HG02852 (cell line): Measurements from ENCODE around the gene ZNF385C.

Experiments used
- ATAC-seq: cut with Tn5 transposase; IDR thresholded peaks from one replicate; pipeline ENCODE4 v1.9.1; 2021; ENCODE audit warnings: mild to moderate bottlenecking, moderate library complexity; ENCODE audit not compliant: unreplicated experiment

The ZNF385C gene

DNA sequence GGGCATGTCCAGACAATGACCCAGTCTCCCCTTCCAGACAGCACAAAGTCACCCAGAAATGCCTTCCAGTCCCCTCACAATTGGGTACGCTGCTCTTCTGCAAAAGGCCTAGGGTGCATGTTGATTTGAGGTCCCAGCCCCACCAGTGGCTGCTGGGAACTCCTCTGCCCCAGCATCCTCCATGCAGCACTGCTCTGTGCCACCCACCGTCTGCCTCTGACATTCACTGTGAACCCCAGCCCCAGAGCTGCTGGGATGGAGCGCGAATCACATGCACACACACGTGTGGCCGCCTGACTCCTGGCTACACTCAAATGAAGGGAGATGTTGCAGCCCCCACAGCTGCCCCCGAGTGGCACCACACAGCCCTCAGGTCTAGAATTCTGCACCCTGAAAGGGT lies 46.6 kb downstream of the ZNF385C start:
- ATAC-seq = no peak

GRCh38 chr17:42051013-42051400 lies 47.3 kb downstream of the ZNF385C start:
- ATAC-seq = no peak

- ATAC-seq = no peak
Measured at GRCh38 chr17:42050393-42051012, 47.8 kb downstream of the ZNF385C start, which contains the start of gene C17orf113. Gene C17orf113, minus strand, starts transcription at chr17:42050601. Its CDS starts 7,225 bp downstream, at chr17:42043376.

- ATAC-seq = no peak
Measured at GRCh38 chr17:42049834-42050392, 48.4 kb downstream of the ZNF385C start.

- ATAC-seq = no peak
Measured at GRCh38 chr17:42047343-42047742, 50.9 kb downstream of the ZNF385C start.

- ATAC-seq = no peak
Measured at GRCh38 chr17:42045719-42046118, 52.6 kb downstream of the ZNF385C start.

GRCh38 chr17:42042598-42043319 lies 55.5 kb downstream of the ZNF385C start:
- no peak for ATAC-seq

DNA sequence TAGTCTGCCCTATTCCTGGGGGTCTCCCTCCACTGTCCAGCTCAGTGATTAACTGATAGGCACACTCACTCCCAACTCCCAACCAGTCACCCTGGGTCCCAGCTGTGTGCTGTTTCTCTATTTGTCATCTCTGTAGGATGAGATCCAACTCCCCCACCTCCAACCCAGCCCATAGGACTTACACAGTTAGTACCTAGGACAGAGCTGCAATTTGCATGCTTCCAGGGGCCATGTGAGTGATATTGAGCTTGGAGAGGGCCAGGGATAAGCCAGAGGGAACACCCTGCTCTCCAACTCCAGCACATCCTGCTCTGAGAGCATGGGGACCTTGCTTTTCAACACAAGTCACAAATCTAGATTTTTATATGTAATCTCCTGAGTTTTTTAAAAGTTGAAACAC lies 56.7 kb downstream of the ZNF385C start:
- no peak for ATAC-seq

GRCh38 chr17:42040818-42041217 lies 57.5 kb downstream of the ZNF385C start:
- no peak for ATAC-seq

DNA sequence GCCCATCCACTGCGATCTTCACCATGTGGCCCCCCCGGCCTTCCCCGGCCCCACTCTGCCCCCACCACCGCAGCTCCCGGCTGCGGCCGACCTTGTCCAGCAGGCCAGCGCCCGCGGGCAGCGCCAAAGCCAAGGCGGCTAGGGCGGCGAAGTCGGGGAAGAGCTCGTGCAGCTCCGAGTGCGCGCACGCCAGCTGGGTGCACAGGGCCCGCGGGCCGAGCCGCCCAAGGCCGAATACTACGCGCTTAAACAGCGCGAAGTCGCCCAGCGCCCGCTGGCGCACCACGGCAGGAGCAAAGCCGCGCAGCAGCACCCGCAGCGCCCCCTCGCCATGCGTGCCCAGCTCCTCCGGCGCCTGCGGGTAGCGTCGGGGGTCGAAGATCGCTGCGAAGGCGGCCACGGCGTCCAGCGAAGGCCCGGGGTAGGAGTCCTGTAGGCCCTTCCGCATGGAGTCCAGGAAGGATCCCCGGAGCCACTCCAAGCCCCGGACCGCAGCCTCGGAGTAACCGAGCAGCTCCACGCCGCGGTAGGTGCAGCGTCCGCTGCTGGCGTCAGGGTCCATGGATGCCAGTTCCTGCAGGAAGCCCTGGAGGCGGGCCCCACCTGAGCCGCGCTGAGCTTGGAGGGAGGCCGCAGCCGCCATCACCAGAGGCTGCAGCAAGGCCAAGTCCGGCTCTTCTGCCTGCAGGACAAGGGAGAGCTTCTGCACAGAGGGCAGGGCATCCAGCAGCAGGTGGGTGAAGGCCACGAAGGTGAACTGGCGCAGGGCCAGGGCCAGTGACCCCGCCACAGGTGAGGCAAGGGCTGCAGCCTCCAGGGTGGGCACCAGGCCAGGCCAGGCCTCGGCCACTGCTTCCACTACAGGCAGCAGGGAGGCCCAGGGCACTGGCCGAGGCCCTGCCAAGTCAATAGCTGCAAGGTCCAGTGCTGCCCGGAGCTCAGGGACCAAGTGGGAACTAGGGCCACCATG lies 58.2 kb downstream of the ZNF385C start:
- ATAC-seq = no peak

GRCh38 chr17:42038221-42038973 lies 59.9 kb downstream of the ZNF385C start:
- ATAC-seq = no peak

DNA sequence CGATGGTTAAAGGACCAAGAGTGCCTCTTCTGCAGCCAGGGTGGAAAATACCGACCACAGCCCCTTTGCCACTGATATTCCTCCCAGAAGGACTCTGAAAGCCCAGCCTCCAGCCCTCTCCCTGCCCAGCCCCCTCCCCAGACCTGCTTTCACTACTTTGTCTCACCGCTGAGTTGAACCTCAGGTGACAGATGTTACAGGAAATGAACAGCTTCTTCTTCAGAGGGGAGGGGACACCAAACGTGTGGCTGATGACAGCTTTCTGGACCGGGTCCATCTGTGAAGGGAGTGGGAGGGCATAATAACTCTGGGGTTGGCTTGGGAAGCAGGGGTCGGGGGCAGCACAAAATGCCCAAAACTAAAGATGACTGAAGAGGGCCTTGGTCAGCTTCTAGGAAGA lies 64.2 kb downstream of the ZNF385C start:
- no peak for ATAC-seq

- ATAC-seq = no peak
Measured at GRCh38 chr17:42031584-42031983, 66.7 kb downstream of the ZNF385C start.

- ATAC-seq = no peak
Measured at GRCh38 chr17:42028791-42029127, 69.5 kb downstream of the ZNF385C start.

DNA sequence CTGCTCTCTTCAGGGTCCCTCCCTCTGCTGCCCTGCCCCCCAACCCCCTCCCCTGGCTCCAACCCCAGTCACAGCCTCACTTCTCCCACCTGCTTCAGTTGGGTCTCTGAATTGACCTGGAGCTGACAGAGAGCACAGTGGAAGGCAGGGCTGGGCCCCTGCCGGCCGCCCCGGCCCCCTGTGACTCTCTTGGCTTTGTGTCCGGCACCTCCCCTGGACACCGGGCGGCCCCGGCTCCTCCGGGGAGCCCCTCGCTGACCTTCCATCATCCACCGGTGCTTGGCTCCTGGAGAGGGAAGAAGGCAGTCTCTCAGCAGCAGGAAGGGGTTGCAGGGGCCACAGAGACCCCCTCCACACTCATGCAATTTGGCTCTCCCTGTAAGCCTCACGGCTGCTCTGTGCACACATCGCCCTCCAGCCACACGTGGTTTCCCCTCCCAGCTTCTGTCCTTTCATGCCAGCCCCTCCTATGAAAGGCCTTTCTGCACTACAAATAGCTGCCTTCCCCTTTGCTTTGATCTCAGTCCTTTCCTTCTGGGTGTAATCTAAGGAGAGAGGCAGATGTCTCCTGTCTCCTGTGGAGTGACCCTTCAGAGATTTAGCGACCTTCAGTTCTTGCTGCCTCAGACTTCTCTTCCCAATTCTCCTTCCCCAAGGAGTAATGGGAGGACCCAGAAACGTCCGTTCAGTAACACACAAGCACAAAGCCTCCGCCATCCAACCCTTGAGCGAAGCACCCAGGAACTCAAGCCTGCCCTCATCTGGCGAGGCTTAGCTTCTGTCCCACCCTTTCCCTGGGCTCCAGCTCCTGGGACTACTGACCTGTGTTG lies 70.1 kb downstream of the ZNF385C start:
- ATAC-seq = no peak

DNA sequence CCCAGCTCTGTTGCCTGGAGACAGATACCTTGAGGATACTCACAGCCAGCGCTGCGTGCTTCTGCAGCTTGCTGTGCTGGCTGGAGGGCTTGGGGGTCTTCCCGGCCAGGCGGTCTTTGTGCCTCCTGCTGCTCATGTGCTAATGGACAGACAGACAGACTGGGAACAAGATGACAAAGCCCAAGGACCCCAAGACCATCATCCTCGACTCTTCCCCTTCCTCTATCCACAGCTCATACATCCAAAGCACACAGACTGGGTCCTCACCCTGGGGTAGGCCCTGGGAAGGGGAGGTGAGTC lies 70.7 kb downstream of the ZNF385C start:
- ATAC-seq = no peak

DNA sequence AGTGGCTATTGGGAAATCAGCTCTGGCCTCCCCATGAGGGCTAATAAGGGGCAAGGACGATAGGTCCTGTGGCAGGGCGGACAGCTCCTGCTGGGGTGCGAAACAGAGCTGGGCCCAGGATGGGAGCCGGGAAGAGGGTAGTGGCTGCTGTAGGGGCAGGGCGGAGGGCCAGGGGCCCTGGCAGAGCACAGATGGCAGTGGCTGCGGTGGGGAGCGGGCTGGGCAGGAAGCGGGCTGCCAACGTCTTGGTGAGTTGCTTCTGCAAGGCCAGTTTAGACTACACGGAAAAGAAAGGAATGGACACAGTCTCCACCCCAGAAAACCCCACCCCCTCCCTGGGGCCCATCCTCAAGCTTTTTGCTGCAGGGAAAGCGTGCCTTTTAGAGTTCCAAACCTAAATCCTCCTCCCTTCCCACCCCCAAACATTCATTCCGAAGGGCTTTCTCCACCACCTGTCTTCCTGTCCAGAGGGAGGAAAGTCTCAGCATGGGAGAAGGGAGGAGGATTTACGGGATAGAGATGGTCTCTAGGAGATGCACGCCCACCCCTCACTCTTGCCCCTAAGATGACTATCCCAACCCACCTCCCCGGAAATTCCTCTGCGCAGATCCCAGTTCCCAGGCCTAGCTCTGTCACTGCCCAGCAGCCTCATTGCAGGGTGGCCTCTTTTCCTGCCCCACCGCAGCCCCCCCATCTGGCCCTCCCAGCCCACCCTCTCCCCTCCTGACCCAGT lies 71.2 kb downstream of the ZNF385C start:
- ATAC-seq = no peak

DNA sequence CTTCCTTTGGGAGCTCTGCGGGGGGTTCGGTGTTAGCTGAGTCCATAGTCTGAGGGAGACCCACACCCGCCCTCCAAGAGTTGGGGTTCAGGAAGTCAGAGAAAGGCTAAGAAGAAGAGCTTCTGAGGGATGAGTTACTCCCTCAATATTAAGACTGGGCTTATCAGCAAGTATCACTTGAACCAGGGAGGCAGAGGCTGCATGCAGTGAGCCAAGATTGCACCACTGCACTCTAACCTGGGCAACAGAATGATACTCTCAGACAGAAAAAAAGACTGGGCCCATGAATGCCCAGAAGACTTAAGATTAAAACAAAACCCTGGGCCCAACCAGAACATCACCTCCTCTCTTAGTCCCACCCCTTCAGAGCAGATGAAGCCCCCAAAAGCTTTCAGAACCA lies 72.3 kb downstream of the ZNF385C start:
- no peak for ATAC-seq

GRCh38 chr17:42025191-42025579 lies 73.1 kb downstream of the ZNF385C start:
- no peak for ATAC-seq
